Transverse colon (tissue), 4 donors: Measurements from ENCODE around the gene MYO1B. TPM values are rescaled to one million over a fixed set of nuclear protein-coding genes. Genes with fewer than 3 reads are reported as not detected.

ENCODE experiments used
- DNase-seq: peaks from one replicate; pipeline ENCODE4 v3.0.0-alpha.2; 2019
- H3K27ac ChIP-seq, 4 donors: fragments of 200-600 bp; sonication (generic); 2 replicates each; pipeline ENCODE4 v1.5.1; 2016 to 2018; ENCODE audit warnings: inconsistent platforms in 4 of 4
- H3K27me3 ChIP-seq: fragments of 200-600 bp; sonication (generic); 2 replicates; pipeline ENCODE4 v1.5.1; 2017; ENCODE audit warnings: inconsistent platforms
- H3K36me3 ChIP-seq, 4 donors: fragments of 200-600 bp; sonication (generic); 2 replicates each; pipeline ENCODE4 v1.5.1; 2017 to 2019; ENCODE audit warnings: inconsistent platforms in 4 of 4
- H3K4me1 ChIP-seq, 4 donors: fragments of 200-600 bp; sonication (generic); 2 replicates each; pipeline ENCODE4 v1.5.1; 2017 to 2020; ENCODE audit warnings: inconsistent platforms in 4 of 4
- H3K4me3 ChIP-seq, 4 donors: fragments of 200-600 bp; sonication (generic); 1 replicate in 1 of 4; 2 replicates in 3 of 4; pipeline versions ENCODE4 v1.5.1 to v1.6.1; 2017 to 2019; ENCODE audit warnings: inconsistent platforms in 4 of 4
- H3K9me3 ChIP-seq, 2 donors: fragments of 200-600 bp; sonication (generic); 2 replicates each; pipeline ENCODE4 v1.5.1; 2017 to 2019; ENCODE audit warnings: inconsistent platforms in 2 of 2
- CTCF ChIP-seq, 5 experiments: fragments of 200-600 bp in 3 of 5; fragments of 450-650 bp in 2 of 5; sonication (generic) in 3 of 5; IDR thresholded peaks; 1 replicate in 2 of 5; 2 replicates in 3 of 5; pipeline ENCODE4 v1.5.1; 2016 to 2017; ENCODE audit warnings: antibody characterized with exemption in 5 of 5, inconsistent platforms in 3 of 5, mild to moderate bottlenecking in 2 of 5, moderate library complexity in 1 of 5
- EP300 ChIP-seq: sonication (generic); formaldehyde crosslinking; IDR thresholded peaks from one replicate; pipeline ENCODE4 v1.6.1; 2017; ENCODE audit warnings: antibody characterized with exemption, low read depth
- POLR2A ChIP-seq: fragments of 450-650 bp; IDR thresholded peaks from one replicate; pipeline ENCODE4 v1.6.1; 2016; ENCODE audit warnings: antibody characterized with exemption, mild to moderate bottlenecking, moderate library complexity
- POLR2AphosphoS5 ChIP-seq, 3 donors: sonication (generic); formaldehyde crosslinking; IDR thresholded peaks; one replicate each; pipeline ENCODE4 v1.6.1; 2016; ENCODE audit warnings: antibody characterized with exemption in 3 of 3
- WGBS, 2 donors: methylation state at CpG; one replicate each; pipeline ENCODE4 v1.1.5; 2018; ENCODE audit warnings: low coverage in 1 of 2; 5-methylcytosine and 5-hydroxymethylcytosine counted together
- in situ Hi-C, 4 donors: fragments of 200-750 bp; cut with MboI; loops; one replicate each; pipeline versions ENCODE4 v1.15.0 to v1.15.1; 2017; ENCODE audit warnings: low sequenced_read_pairs in 3 of 4, low pct_ligation_motif_present in 1 of 4, low pct_unique_long_range_greater_than_20kb in 1 of 4
- intact Hi-C: fragments of 100-400 bp; cut with DNase I; formaldehyde crosslinking; loops from one replicate; pipeline ENCODE4 v1.15.1; 2023; ENCODE audit warnings: low total_unique reads
- total RNA-seq, 4 donors: library from RNA; depleted of rRNA; stranded (reverse); fragments of >200 nt; gene quantifications; one replicate each; pipeline ENCODE4 v1.1.0, GENCODE V29; 2016

MYO1B gene
- total RNA-seq, 4 donors from 2014 or later, result 17.9 to 37.0 (median 35.0) TPM

GRCh38 chr2:191320881-191321280, 75.7 kb downstream of the MYO1B start:
- intact Hi-C loops (no loop called here), in situ Hi-C loops (no loop called here)
- DNase-seq, result no peak
- Histone ChIP-seq H3K4me3 (no peak overlapping the region), H3K4me1 (peaks cover 12 to 55% (median 31%) of the 10 kb centered on the region in 4 donors), H3K27ac (no peak overlapping the region), H3K9me3 (peaks cover 0 to 6% of the 10 kb centered on the region in 2 donors), H3K27me3 (no peaks in the 10 kb centered on the region), H3K36me3 (no peaks in the 10 kb centered on the region)
- TF ChIP-seq CTCF (IDR thresholded peaks at IDR 0.05) (no peak), EP300 (no peak), POLR2AphosphoS5 (IDR thresholded peaks at IDR 0.05) (no peak), POLR2A (no peak)
- WGBS, 2 donors, result 71 to 87% methylated on average over 1 of the region's 1 CpG

DNA sequence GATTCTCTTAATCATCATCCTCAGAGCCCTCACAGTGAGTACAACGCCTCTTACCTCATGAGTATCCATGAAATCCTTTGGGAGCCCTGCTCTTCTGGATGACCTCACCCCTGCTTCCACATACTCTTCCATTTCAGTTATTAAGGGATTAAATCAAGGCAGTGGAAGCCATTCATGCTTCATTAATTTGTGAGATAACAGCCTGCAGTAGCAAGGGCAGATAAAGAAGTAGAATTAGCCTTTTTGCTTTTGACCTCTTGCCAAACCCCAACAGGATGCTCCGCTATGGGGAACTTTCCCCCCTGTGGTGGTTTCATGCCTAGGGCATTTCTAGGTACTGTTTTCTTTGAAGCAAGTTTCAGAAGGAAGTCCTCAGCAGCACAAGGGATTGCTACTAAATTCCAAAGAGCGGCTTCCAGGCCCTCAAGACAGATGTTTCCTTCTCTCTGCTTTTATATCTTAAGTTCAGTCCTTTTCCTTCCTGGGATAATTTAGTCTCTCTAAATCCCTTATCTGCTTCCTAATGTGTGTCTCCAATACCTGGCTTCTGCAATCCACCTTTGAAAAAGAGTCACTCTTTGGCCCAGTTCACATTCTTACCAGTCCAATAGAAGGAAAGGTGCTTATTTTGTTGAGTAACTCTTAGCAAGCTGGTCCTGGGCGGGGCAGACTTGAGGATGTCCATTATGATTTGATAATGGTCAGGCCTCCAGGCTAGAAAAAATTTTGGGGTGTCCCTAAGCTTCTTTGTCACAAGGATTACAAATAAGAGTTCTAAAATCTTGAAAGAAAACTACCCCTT, 76.9 kb downstream of the MYO1B start:
- no peak for DNase-seq
- Histone ChIP-seq H3K4me3 (no peak overlapping the region), H3K4me1 (peaks cover 12 to 45% (median 25%) of the 10 kb centered on the region in 4 donors), H3K27me3 (no peaks in the 10 kb centered on the region), H3K9me3 (peaks cover 0 to 6% of the 10 kb centered on the region in 2 donors), H3K36me3 (no peaks in the 10 kb centered on the region), H3K27ac (no peak overlapping the region)
- no peak for TF ChIP-seq POLR2AphosphoS5 (IDR thresholded peaks at IDR 0.05)
- WGBS, 2 donors, result 61 to 81% methylated on average over 3 to 4 of the region's 4 CpGs
- in situ Hi-C loops, result no loop called here
- intact Hi-C loops, result no loop called here

GRCh38 chr2:191322828-191323506, 77.8 kb downstream of the MYO1B start:
- Histone ChIP-seq H3K4me1 (peaks cover 12 to 36% (median 16%) of the 10 kb centered on the region in 4 donors), H3K4me3 (no peak overlapping the region), H3K36me3 (no peaks in the 10 kb centered on the region), H3K27ac (no peak overlapping the region), H3K27me3 (no peaks in the 10 kb centered on the region), H3K9me3 (peaks cover 0 to 6% of the 10 kb centered on the region in 2 donors)
- TF ChIP-seq EP300 (no peak), CTCF (IDR thresholded peaks at IDR 0.05) (no peak), POLR2A (no peak), POLR2AphosphoS5 (IDR thresholded peaks at IDR 0.05) (no peak)
- WGBS, 2 donors, result 68 to 79% methylated on average over 2 of the region's 2 CpGs
- DNase-seq, result no peak
- in situ Hi-C loops (no loop called here), intact Hi-C loops (no loop called here)

GRCh38 chr2:191325651-191326365, 80.6 kb downstream of the MYO1B start:
- Histone ChIP-seq H3K27me3 (no peaks in the 10 kb centered on the region), H3K4me3 (no peak overlapping the region), H3K4me1 (peaks cover 0 to 13% (median 0%) of the 10 kb centered on the region in 4 donors), H3K9me3 (peaks cover 0 to 6% of the 10 kb centered on the region in 2 donors), H3K27ac (no peak overlapping the region), H3K36me3 (peaks cover 0 to 5% (median 0%) of the 10 kb centered on the region in 4 donors)
- DNase-seq, result no peak
- in situ Hi-C loops (no loop called here), intact Hi-C loops (no loop called here)
- TF ChIP-seq CTCF (IDR thresholded peaks at IDR 0.05) (no peak), POLR2A (no peak), POLR2AphosphoS5 (IDR thresholded peaks at IDR 0.05) (no peak), EP300 (no peak)
- 77 to 86% methylated on average over 6 to 9 of the region's 9 CpGs for WGBS, 2 donors
